PC-9 (cell line): ENCODE results near the gene NEIL1. TPM values are rescaled to one million over a fixed set of nuclear protein-coding genes. Genes with fewer than 3 reads are reported as not detected.
"Not testable (repeated sequence)": the region's sequence is repeated elsewhere in the genome, so short reads cannot be mapped to it uniquely, and the experiment has no call there.

ENCODE experiments used
- BruUV-seq: library from RNA; stranded (reverse); fragments of 400-500 nt; replicated peaks from 2 replicates; lab custom pipeline; 2021; lab: Mats Ljungman, UMichigan
- CTCF ChIA-PET: fragments of 300-600 bp; sonication (Branson Sonifier 250); formaldehyde crosslinking; loops from one replicate; lab custom pipeline; 2022; ENCODE audit warnings: antibody characterized with exemption; lab: Charles Lee
- POLR2A ChIA-PET: fragments of 300-600 bp; sonication (Branson Sonifier 250); formaldehyde crosslinking; loops from one replicate; lab custom pipeline; 2022; ENCODE audit warnings: antibody characterized with exemption; ENCODE audit not compliant: unreplicated experiment; lab: Charles Lee
- DNase-seq, 2 experiments: peaks; one replicate each; pipeline versions ENCODE4 v3.0.0 to v3.0.0-alpha.2; 2015 to 2022; ENCODE audit warnings: mixed read lengths in 1 of 2
- H2AFZ ChIP-seq: fragments of 200-600 bp; sonication (generic); 2 replicates; pipeline ENCODE4 v1.8.1; 2017; ENCODE audit warnings: antibody characterized with exemption
- H3F3A ChIP-seq: fragments of 200-600 bp; sonication (generic); 2 replicates; pipeline ENCODE4 v1.8.1; 2017; ENCODE audit warnings: antibody characterized with exemption, mild to moderate bottlenecking, low read depth; ENCODE audit not compliant: insufficient read depth
- H3K27ac ChIP-seq: fragments of 200-600 bp; sonication (generic); 2 replicates; pipeline ENCODE4 v1.6.1; 2016; ENCODE audit warnings: mixed run types
- H3K27me3 ChIP-seq: fragments of 200-600 bp; sonication (generic); 2 replicates; pipeline ENCODE4 v1.6.1; 2016; ENCODE audit warnings: low read depth, mixed run types; ENCODE audit not compliant: insufficient read depth
- H3K36me3 ChIP-seq: fragments of 200-600 bp; sonication (generic); 2 replicates; pipeline ENCODE4 v1.6.1; 2016; ENCODE audit warnings: low read depth, mixed run types
- H3K4me1 ChIP-seq: fragments of 200-600 bp; sonication (generic); replicated peaks from 2 replicates; pipeline ENCODE4 v1.6.1; 2016; ENCODE audit warnings: mixed run types; ENCODE audit not compliant: insufficient read depth
- H3K4me2 ChIP-seq: fragments of 200-600 bp; sonication (generic); 2 replicates; pipeline ENCODE4 v1.6.1; 2017; ENCODE audit warnings: mixed run types
- H3K4me3 ChIP-seq: fragments of 200-600 bp; sonication (generic); 2 replicates; pipeline ENCODE4 v1.6.1; 2016; ENCODE audit warnings: mixed run types
- H3K79me2 ChIP-seq: fragments of 200-600 bp; sonication (generic); 2 replicates; pipeline ENCODE4 v1.6.1; 2017; ENCODE audit warnings: low read depth, mixed run types
- H3K9me2 ChIP-seq: fragments of 200-600 bp; sonication (generic); 2 replicates; pipeline ENCODE4 v1.8.1; 2017; ENCODE audit warnings: mild to moderate bottlenecking; ENCODE audit not compliant: insufficient read depth
- H3K9me3 ChIP-seq: fragments of 200-600 bp; sonication (generic); 2 replicates; pipeline ENCODE4 v1.8.1; 2016; ENCODE audit warnings: low read depth; ENCODE audit not compliant: insufficient read depth
- H4K20me1 ChIP-seq: fragments of 200-600 bp; sonication (generic); 2 replicates; pipeline ENCODE4 v1.8.1; 2017; ENCODE audit not compliant: insufficient read depth
- EZH2 ChIP-seq: fragments of 200-600 bp; sonication (generic); IDR thresholded peaks from 2 replicates; pipeline ENCODE4 v1.8.0; 2017; ENCODE audit warnings: antibody characterized with exemption, low read depth
- intact Hi-C: fragments of 100-400 bp; cut with micrococcal nuclease; formaldehyde crosslinking; loops from one replicate; pipeline ENCODE4 v1.10.0; 2022; ENCODE audit not compliant: unreplicated experiment
- total RNA-seq: library from RNA; stranded (reverse); gene quantifications from 2 replicates; pipeline ENCODE4 v1.2.3, GENCODE V29; 2021
- TF ChIP-seq, protein P1 (sequence below): fragments of 200-600 bp; sonication (generic); conservative IDR thresholded peaks from 2 replicates; pipeline ENCODE4 v1.6.1; 2017; ENCODE audit warnings: mixed run types, antibody characterized with exemption, mild to moderate bottlenecking, moderate library complexity

NEIL1 gene
- total RNA-seq, 1 experiment from 2014 or later = 21.3 TPM

DNA sequence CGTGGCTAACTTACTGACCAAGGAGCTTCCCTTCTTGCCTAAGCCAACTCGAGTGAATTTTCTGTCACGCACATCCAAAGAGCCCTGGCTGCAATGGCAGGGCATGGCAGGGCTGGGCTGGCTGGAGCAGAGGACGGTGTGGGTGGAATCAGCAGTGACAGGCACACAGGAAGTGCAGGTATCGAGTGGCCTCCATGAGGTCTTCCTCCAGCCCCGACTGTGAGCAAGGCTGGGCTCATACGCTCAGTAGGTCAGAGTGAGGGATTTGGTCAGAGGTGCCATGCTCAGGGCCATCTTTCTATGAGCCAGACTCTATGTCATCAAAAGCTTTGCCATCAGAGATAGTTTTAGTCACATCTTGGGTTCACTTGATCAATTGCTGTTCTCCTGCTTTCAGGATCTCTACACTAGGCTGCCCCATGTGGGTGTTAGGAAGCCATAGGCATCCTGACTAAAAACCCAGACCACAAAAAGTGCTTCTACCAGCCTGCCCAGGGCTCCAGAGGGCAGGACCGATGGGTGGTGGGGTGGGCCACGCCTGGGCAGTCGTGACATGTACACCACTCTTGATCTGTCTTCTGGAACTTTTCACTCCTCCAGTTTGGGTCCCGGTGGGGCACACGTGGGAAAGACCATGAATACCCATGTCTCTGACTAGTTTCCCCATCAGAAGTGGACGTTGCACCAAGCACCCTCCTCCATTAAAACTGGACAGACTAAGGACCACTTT lies 33.6 kb upstream of the NEIL1 start:
- ChIA-PET POLR2A (no interaction called here), CTCF (no interaction called here)
- Histone ChIP-seq H3K27me3 (no peaks in the 10 kb centered on the region), H3K9me3 (no peaks in the 10 kb centered on the region), H2AFZ (no peak overlapping the region), H3K27ac (no peak overlapping the region), H3K4me2 (no peak overlapping the region), H3F3A (no peaks in the 10 kb centered on the region), H3K4me3 (no peak overlapping the region), H3K4me1 (no peaks in the 10 kb centered on the region), H3K79me2 (no peaks in the 10 kb centered on the region), H3K9me2 (no peaks in the 10 kb centered on the region; the same call in 1 of the 2 replicates), H4K20me1 (no peaks in the 10 kb centered on the region), H3K36me3 (no peaks in the 10 kb centered on the region)
- BruUV-seq = no TSS peak
- intact Hi-C loops = no loop called here
- no peak for DNase-seq
- TF ChIP-seq, protein P1, sequence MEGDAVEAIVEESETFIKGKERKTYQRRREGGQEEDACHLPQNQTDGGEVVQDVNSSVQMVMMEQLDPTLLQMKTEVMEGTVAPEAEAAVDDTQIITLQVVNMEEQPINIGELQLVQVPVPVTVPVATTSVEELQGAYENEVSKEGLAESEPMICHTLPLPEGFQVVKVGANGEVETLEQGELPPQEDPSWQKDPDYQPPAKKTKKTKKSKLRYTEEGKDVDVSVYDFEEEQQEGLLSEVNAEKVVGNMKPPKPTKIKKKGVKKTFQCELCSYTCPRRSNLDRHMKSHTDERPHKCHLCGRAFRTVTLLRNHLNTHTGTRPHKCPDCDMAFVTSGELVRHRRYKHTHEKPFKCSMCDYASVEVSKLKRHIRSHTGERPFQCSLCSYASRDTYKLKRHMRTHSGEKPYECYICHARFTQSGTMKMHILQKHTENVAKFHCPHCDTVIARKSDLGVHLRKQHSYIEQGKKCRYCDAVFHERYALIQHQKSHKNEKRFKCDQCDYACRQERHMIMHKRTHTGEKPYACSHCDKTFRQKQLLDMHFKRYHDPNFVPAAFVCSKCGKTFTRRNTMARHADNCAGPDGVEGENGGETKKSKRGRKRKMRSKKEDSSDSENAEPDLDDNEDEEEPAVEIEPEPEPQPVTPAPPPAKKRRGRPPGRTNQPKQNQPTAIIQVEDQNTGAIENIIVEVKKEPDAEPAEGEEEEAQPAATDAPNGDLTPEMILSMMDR = no peak
- TF ChIP-seq EZH2 = no peak

DNA sequence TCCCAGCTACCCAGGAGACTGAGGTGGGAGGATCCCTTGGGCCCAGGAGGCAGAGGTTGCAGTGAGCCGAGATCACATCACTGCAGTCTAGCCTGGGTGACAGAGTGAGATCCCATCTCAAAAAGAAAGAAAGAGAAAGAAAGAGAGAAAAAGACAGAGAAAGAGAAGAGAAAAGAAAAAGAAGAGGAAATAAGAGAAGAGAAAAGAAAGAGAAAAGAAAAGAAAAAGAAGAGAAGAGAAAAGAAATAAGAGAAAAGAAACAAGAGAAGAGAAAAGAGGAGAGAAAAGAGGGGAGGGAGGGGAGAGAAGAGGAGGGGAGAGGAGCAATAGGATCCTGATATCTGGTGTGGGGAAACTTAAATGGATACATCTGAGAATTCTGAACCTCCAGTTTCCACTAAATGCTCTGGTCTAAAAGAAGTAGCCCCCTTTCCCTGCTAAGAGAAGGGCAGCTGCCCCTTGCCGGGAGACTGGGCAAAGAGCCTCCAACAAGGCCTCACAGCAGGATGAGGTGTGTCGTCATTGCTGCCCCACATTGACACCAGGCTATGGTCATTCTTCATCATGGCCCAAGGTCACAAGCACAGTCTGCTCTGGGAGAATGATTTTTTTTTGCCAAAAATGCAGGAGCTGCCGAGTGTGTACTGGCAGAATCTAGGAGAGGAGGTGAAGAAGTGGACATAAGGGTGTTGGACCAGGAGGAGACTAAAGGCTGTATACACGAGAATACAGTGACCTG lies 32.1 kb upstream of the NEIL1 start:
- Histone ChIP-seq H3K27me3 (no peaks in the 10 kb centered on the region), H2AFZ (no peak overlapping the region), H3K9me3 (no peaks in the 10 kb centered on the region), H3K36me3 (no peaks in the 10 kb centered on the region), H3K4me1 (no peaks in the 10 kb centered on the region), H3K27ac (no peak overlapping the region), H4K20me1 (no peaks in the 10 kb centered on the region), H3K79me2 (no peaks in the 10 kb centered on the region), H3K4me3 (no peak overlapping the region), H3K4me2 (no peak overlapping the region), H3K9me2 (no peaks in the 10 kb centered on the region; the same call in 1 of the 2 replicates), H3F3A (no peaks in the 10 kb centered on the region)
- BruUV-seq = no TSS peak
- no peak for DNase-seq
- TF ChIP-seq EZH2 = no peak
- TF ChIP-seq, protein P1 = no peak
- intact Hi-C loops = no loop called here
- POLR2A ChIA-PET = no interaction called here
- CTCF ChIA-PET = no interaction called here

DNA sequence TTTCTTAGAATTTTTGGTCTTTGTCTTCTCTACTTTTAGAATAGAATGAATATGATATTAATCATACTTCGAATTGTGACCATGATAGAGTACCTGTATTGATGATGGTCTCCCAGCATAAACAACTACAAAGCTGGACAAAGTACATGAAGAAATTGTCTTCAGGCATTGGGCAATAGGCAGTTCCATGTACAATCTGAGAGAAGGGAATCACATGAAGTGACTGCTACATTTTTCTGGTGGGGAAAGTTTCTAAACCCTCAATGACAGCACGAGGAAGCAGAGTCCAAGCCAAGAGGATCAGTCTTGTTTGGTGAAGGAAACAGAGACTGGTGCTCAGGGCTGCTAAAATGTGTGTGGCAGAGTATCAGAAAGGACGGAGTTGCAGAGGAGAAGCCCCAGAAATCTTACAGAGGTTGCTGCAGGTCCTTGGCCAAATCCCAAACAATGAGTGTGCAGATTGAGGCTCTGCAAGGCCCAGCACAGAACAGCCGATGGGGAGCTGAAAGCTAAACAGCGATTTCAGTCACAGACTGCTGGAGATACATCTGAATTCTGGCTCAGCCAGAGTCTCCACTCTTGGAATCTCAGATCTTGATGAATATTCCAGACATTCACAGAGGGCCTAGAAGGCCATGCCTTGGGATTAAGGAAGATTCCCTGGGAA lies 27.5 kb upstream of the NEIL1 start:
- H3K79me2 ChIP-seq, H3K27ac ChIP-seq, H3K36me3 ChIP-seq, H3K9me2 ChIP-seq, H3K27me3 ChIP-seq, H3K4me1 ChIP-seq, H3K4me2 ChIP-seq, H3F3A ChIP-seq, BruUV-seq, intact Hi-C loops, H3K9me3 ChIP-seq, POLR2A ChIA-PET, H2AFZ ChIP-seq, H4K20me1 ChIP-seq, H3K4me3 ChIP-seq, DNase-seq: not testable (repeated sequence)
- CTCF ChIA-PET = interaction anchor here (0.6 kb wide), 1 partner anchor 485 kb away, joined by 3 read pairs; no protein-coding TSS in a partner anchor
